Suppressor macrophage (primary cell): ENCODE results near the gene CHRDL2.
"Not testable (repeated sequence)": the region's sequence is repeated elsewhere in the genome, so short reads cannot be mapped to it uniquely, and the experiment has no call there.

Source experiments
- DNase-seq, 4 experiments: peaks; one replicate each; pipeline ENCODE4 v3.0.0-alpha.2; 2020 to 2022

Gene CHRDL2

DNA sequence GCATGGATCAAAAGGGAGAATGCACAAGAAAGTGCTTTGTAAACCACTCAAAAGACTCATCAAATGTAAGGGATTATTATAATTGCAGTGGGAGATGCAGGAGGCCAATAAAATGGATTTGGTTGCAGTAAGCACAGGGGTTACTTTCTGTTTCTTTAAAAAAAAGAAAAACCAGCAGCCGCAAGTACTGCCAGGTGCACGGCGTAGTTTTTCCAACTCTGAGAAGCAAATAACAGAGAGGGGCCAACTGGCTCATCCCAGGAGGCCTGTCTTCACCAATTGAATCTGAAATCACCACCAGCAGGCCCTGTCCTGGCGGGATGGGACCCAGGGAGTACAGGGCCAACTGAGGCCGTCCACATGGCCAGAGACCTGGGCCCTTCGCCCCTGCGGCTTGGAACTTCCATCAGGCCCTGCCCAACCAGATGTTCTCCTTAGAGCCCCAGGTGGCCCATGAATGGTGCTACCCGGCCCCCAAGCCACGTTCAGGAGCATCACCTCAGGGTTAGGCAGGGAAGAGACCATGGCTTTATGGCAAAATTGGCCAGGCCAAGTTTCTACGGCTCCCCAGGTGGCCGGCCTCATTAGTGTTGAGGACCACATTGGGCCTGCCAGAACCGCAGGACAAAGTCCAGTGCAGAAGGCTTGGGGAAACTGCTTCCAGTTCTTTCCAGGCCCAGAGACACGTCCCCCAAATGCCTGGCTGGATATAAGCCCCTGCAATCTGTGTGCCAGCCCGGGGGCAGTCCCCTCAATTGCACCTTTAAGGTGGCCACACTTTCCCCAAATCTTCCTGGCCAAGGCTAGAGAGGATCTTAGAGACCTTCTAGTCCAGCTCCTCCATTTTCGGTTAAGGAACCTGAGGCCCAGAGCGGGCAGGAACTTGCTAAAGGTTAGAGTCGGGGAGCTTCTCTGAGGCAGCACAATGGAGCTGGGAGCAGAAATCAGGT lies 61.7 kb downstream of the CHRDL2 start:
- DNase-seq = no peak

DNA sequence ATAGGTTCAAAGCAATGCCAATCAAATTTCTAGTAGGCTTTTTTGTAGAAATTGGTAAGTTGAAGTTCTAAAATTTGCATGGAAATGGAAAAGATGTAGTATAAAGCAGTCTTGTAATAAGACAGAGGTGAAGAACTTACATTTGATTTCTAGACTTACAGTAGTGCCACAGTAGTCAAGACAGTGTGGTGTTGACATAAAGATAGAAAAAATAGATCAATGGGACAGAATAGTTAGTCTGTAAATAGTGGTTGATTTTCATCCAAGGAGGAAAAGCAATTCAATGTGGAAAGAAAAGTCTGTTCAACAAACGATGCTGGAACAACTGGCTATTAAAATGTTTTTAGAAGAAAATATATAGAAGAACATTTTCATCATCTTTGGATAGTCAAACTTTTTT lies 67.9 kb downstream of the CHRDL2 start:
- no peak for DNase-seq

DNA sequence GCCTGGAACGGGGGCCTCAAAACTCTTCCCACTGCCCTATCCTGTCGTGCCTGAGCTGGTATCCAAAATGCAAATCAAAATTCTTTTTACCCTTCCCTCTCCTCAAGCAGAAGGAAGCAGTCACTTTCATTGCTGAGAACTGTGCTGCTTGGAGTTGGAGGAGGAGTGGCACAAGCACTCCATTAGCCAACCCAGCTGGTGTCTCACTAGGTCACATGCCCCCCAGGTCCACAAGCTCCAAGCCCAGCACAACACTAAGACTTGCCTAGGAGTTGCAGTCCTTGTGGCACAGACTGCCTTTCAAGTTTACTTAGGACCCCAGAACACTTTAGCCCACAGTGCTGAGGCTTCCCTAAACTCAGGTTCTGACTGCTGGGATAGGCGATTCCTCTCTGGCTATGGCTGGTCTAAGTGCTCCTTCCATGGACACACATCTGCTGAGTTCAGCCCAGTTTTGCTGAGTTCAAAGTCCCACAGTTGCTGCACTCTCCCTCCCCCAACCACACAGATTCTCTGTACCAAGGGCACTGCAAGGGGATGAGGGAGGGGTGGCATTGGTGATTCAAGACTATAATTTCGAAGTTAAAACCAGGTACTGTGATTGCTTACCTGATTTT lies 68.6 kb downstream of the CHRDL2 start:
- no peak for DNase-seq

DNA sequence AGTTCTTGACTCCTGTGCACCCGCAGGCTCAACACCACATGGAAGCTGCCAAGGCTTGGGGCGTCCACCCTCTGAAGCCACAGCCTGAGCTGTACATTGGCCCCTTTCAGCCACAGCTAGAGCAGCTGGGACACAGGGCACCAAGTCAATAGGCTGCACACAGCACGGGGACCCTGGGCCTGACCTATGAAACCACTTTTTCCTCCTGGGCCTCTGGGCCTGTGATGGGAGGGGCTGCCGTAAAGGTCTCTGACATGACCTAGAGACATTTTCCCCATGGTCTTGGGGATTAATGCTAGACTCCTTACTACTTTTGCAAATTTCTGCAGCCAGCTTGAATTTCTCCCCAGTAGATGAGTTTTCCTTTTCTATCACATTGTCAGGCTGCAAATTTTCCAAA lies 72.1 kb downstream of the CHRDL2 start:
- not testable (repeated sequence) for DNase-seq

DNA sequence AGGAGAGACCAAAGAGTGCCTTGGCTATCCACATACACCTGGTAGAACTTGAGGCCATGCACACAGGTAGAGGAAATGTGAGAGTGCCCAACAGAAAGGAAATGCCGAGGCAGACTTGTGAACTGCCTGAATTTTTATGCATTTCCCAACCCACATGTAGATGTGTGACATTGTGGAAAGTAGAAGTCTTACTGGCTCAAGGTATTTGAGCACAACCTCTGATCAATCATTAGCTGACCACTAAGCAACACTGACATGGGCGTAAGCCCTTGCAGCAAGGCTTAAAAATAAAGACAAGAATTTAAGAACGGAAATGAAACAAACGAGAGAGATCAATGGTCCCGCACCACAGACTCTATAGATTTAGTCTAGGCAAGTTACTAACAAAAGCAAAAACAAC lies 76.2 kb downstream of the CHRDL2 start:
- DNase-seq = no peak

DNA sequence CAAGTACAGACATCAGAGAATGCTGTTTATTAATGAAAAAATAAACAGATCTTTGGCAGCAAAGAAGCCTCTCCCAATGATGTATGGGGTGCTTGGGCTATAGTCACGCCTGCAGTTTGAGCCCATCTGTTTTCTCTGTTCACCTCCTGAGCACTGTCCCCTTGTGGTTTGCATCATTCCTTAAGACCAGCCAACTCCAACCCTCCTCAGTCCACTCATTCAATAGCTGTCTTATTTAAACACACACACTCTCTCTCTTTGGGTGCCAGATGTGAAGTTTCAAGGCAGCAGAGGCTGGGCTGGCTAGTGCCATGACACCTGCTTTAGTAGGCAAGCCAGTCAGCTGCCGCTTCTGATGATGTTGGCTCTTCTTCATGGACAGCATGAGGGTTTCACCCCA lies 80.7 kb downstream of the CHRDL2 start:
- DNase-seq = no peak

DNA sequence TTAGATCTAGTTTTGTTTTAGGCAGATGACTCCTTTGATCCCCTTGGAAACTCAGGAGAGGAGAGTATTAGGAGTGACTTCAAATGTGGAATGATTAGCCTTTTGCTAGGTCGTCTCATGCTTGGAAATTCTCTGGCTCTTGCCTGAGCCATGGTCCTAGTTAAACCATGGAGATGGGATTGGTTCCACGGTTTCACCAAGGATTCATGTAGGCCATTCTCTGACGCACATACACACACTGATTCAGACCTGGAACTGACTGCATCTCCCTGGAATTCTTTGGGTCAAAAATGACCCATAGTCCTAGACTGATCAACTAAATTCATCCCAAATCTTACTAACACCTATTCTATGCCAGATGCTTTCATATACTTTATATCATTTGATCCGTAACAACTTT lies 82.3 kb downstream of the CHRDL2 start:
- DNase-seq = no peak

DNA sequence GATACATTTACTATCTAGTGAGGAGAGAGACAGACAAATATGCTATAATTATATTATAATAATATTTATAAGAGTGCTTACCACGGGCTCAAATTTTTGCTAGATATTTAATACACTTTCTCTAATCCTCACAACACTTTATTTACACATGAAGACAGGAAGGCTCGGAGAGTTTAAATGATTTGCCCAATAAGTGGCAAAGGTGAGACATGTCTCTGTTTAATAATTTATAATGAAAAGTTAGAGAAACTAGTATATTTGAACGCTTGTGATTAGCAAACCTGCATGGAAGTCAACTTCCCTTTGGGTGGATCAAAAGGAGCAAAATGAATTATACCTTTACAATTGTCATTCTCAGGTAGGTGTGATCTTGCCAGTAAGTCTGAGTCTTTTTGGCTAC lies 83.4 kb downstream of the CHRDL2 start:
- no peak for DNase-seq

DNA sequence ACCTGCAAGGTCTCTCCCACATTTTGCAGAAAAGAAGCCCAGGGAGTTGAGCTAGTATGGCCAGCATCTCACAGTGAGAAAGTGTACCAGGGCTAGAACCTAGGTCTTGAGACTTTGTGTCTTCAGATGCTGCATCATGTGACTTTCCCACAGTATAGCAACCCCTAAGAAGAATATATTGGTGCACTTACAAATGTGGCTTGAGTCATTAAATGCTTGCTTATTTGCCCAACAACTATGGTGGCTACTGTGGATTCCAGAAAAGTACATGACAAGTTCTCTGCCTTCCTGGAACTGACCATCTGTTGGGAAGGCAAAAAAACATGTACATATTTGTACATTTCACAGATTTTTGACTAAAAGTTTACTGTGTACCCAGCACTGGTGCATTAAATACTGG lies 83.8 kb downstream of the CHRDL2 start:
- no peak for DNase-seq

DNA sequence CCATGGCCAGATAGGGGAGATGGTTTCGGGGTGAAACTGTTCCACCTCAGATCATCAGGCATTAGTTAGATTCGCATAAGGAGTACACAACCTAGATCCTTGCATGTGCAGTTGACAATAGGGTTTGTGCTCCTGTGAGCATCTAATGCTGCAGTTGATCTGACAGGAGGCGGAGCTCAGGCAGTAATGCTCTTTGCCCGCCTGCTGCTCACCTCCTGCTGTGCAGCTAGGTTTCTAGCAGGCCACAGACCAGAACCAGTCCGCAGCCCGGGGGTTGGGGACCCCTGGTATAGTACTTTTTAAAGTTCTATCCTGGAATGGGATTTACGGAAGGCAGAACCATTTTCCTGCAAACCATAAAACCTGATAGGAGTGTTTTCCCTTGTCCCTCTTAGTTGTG lies 84.3 kb downstream of the CHRDL2 start:
- no peak for DNase-seq
